ENCODE results near the gene ARMC9. TPM values are rescaled to one million over a fixed set of nuclear protein-coding genes. Genes with fewer than 3 reads are reported as not detected.
"Not testable (repeated sequence)": the region's sequence is repeated elsewhere in the genome, so short reads cannot be mapped to it uniquely, and the experiment has no call there.

Gene ARMC9
- total and polyA plus RNA-seq, 2 of the 13 experiments (the other 11 are each of a cell fraction or from before 2014, with no cell fraction given) = 9.1 to 12.8 TPM

DNA sequence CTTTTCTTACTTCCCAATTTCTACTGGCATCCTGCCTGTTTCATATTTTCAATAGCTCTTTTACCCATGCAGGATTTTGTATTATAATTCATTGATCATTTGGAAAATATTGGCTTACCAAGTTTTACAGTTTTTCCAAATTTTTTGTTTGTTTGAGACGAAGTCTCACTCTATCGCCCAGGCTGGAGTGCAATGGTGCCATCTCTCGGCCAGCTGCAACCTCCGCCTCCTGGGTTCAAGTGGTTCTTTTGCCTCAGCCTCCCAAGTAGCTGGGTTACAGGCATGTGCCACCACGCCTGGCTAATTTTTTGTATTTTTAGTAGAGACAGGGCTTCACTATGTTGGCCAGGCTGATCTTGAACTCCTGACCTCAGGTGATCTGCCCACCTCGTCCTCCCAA, 105.8 kb downstream of the ARMC9 start:
- H3K27ac ChIP-seq (ENCODE audit: extremely low read length, insufficient read depth, low read length); H3K4me2 ChIP-seq (ENCODE audit: low read depth, low read length); intact Hi-C loops (cut with micrococcal nuclease; ENCODE audit: unreplicated experiment); BruUV-seq (replicated peaks); H2AFZ ChIP-seq (ENCODE audit: low read length); POLR2A ChIA-PET; ATAC-seq; H3K4me3 ChIP-seq (replicated peaks in 1 of 3; ENCODE audit: insufficient read depth in 1 of 3, low read depth in 2 of 3, low read length in 3 of 3); H3K9me3 ChIP-seq (ENCODE audit: low read length); H3K36me3 ChIP-seq (replicated peaks in 1 of 2; ENCODE audit: control insufficient read depth in 1 of 2, insufficient read depth in 2 of 2, low read length in 2 of 2); H3K9ac ChIP-seq (ENCODE audit: insufficient read depth, low read depth, low read length); DNase-seq (ENCODE audit: low spot score); H3K79me2 ChIP-seq (ENCODE audit: insufficient read depth, low read length); H3K27me3 ChIP-seq (ENCODE audit: control insufficient read depth in 1 of 2, insufficient read depth in 2 of 2, low read length in 2 of 2); in situ Hi-C loops (cut with HindIII; ENCODE audit: extremely low pct_ligation_motif_present, low pct_unique_long_range_greater_than_20kb); H4K20me1 ChIP-seq (ENCODE audit: insufficient read depth, low read length); CTCF ChIA-PET (ENCODE audit: low intra/inter-chr PET ratio, low total read pairs); FAIRE-seq: not testable (repeated sequence)
- WGBS (ENCODE audit: low lambda C conversion rate) = 94% methylated on average over 6 of the region's 6 CpGs
- peaks cover 14% of the 10 kb centered on the region for H3K4me1 ChIP-seq (ENCODE audit: insufficient read depth, low read length)

DNA sequence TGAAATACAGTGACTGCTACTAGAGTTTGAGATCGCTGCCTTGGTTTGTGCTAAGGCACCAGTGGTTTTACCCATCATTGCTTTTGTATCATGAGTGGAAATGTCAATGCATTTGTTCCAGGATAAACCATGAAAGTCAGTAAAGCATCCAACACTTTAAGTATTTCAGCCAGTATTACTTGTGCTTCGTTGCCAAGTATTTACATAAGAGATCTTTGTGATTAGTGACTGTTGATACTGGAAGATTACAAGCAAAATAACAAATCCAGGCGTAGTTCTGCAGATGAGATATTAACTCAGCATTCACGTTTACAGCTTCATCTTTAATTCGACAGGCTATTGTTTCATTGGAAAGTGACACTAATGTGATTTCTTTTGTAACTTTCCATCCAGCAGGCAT, 106.8 kb downstream of the ARMC9 start:
- Histone ChIP-seq H3K4me2 (ENCODE audit: low read depth, low read length) (no peak overlapping the region), H3K9me3 (ENCODE audit: low read length) (no peaks in the 10 kb centered on the region), H4K20me1 (ENCODE audit: insufficient read depth, low read length) (no peaks in the 10 kb centered on the region), H3K4me1 (ENCODE audit: insufficient read depth, low read length) (peaks cover 8% of the 10 kb centered on the region), H3K79me2 (ENCODE audit: insufficient read depth, low read length) (no peaks in the 10 kb centered on the region), H3K9ac (ENCODE audit: insufficient read depth, low read depth, low read length) (no peak overlapping the region), H3K27me3 (ENCODE audit: control insufficient read depth in 1 of 2, insufficient read depth in 2 of 2, low read length in 2 of 2) (no peaks in the 10 kb centered on the region), H3K27ac (ENCODE audit: extremely low read length, insufficient read depth, low read length) (no peak overlapping the region), H2AFZ (ENCODE audit: low read length) (no peak overlapping the region), H3K4me3 (replicated peaks in 1 of 3; ENCODE audit: insufficient read depth in 1 of 3, low read depth in 2 of 3, low read length in 3 of 3) (no peak overlapping the region), H3K36me3 (replicated peaks in 1 of 2; ENCODE audit: control insufficient read depth in 1 of 2, insufficient read depth in 2 of 2, low read length in 2 of 2) (no peaks in the 10 kb centered on the region)
- intact Hi-C loops (cut with micrococcal nuclease; ENCODE audit: unreplicated experiment) = no loop called here
- in situ Hi-C loops (cut with HindIII; ENCODE audit: extremely low pct_ligation_motif_present, low pct_unique_long_range_greater_than_20kb) = no loop called here
- ChIA-PET CTCF (ENCODE audit: low intra/inter-chr PET ratio, low total read pairs) (no interaction called here), POLR2A (no interaction called here)
- WGBS (ENCODE audit: low lambda C conversion rate) = 75% methylated on average over 5 of the region's 5 CpGs
- BruUV-seq (replicated peaks) = no TSS peak
- FAIRE-seq (peak; percentile 15), ATAC-seq (no peak), DNase-seq (ENCODE audit: low spot score) (no peak)
- TF ChIP-seq, protein P1, sequence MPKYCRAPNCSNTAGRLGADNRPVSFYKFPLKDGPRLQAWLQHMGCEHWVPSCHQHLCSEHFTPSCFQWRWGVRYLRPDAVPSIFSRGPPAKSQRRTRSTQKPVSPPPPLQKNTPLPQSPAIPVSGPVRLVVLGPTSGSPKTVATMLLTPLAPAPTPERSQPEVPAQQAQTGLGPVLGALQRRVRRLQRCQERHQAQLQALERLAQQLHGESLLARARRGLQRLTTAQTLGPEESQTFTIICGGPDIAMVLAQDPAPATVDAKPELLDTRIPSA (CRISPR knock-in tag; IDR thresholded peaks at IDR 0.05; ENCODE audit: borderline replicate concordance) = no peak
- TF ChIP-seq ATF7 (IDR thresholded peaks at IDR 0.05) (no peak), ATF7 (CRISPR knock-in tag; IDR thresholded peaks at IDR 0.05) (no peak), ZNF510 (CRISPR knock-in tag; IDR thresholded peaks at IDR 0.05; ENCODE audit: low read depth) (no peak), PPARG (CRISPR knock-in tag; conservative IDR thresholded peaks at IDR 0.05) (no peak), ZNF670 (CRISPR knock-in tag; IDR thresholded peaks at IDR 0.05; ENCODE audit: borderline replicate concordance) (no peak), NONO (IDR thresholded peaks at IDR 0.05) (no peak), NONO (CRISPR knock-in tag; conservative IDR thresholded peaks at IDR 0.05) (no peak), SMARCE1 (IDR thresholded peaks at IDR 0.05; ENCODE audit: borderline replicate concordance) (no peak), MYNN (CRISPR knock-in tag; IDR thresholded peaks at IDR 0.05; ENCODE audit: low read depth) (no peak), ZC3H13 (CRISPR knock-in tag; IDR thresholded peaks at IDR 0.05) (no peak), HNRNPL (IDR thresholded peaks at IDR 0.05; ENCODE audit: low read depth, low read length) (no peak), HMG20A (CRISPR knock-in tag; IDR thresholded peaks at IDR 0.05; ENCODE audit: borderline replicate concordance) (no peak)
- TF ChIP-seq, protein P2, sequence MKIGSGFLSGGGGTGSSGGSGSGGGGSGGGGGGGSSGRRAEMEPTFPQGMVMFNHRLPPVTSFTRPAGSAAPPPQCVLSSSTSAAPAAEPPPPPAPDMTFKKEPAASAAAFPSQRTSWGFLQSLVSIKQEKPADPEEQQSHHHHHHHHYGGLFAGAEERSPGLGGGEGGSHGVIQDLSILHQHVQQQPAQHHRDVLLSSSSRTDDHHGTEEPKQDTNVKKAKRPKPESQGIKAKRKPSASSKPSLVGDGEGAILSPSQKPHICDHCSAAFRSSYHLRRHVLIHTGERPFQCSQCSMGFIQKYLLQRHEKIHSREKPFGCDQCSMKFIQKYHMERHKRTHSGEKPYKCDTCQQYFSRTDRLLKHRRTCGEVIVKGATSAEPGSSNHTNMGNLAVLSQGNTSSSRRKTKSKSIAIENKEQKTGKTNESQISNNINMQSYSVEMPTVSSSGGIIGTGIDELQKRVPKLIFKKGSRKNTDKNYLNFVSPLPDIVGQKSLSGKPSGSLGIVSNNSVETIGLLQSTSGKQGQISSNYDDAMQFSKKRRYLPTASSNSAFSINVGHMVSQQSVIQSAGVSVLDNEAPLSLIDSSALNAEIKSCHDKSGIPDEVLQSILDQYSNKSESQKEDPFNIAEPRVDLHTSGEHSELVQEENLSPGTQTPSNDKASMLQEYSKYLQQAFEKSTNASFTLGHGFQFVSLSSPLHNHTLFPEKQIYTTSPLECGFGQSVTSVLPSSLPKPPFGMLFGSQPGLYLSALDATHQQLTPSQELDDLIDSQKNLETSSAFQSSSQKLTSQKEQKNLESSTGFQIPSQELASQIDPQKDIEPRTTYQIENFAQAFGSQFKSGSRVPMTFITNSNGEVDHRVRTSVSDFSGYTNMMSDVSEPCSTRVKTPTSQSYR (CRISPR knock-in tag; IDR thresholded peaks at IDR 0.05; ENCODE audit: borderline replicate concordance) = no peak
- TF ChIP-seq, protein P3, sequence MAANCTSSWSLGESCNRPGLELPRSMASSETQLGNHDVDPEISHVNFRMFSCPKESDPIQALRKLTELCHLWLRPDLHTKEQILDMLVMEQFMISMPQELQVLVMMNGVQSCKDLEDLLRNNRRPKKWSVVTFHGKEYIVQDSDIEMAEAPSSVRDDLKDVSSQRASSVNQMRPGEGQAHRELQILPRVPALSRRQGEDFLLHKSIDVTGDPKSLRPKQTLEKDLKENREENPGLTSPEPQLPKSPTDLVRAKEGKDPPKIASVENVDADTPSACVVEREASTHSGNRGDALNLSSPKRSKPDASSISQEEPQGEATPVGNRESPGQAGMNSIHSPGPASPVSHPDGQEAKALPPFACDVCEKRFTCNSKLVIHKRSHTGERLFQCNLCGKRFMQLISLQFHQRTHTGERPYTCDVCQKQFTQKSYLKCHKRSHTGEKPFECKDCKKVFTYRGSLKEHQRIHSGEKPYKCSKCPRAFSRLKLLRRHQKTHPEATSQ (CRISPR knock-in tag; IDR thresholded peaks at IDR 0.05; ENCODE audit: borderline replicate concordance) = no peak

All from HepG2 (cell line).